Measurements from ENCODE around the gene EBF3. TPM values are rescaled to one million over a fixed set of nuclear protein-coding genes. Genes with fewer than 3 reads are reported as not detected.

EBF3 gene
- total RNA-seq, 2 donors from 2014 or later, result 0.44 to 2.0 TPM

- no peaks in the 10 kb centered on the region for H3K9me3 Mint-ChIP-seq
Measured at GRCh38 chr10:129888784-129889616, 75.1 kb downstream of the EBF3 start.

GRCh38 chr10:129887986-129888783 is 75.9 kb downstream of the EBF3 start:
- no peaks in the 10 kb centered on the region for H3K9me3 Mint-ChIP-seq
- Histone ChIP-seq H3K27ac (ENCODE audit: low read depth, low read length) (no peak overlapping the region), H3K9ac (ENCODE audit: extremely low read depth, low read length, poor library complexity, severe bottlenecking) (no peak overlapping the region), H3K27me3 (ENCODE audit: control insufficient read depth, insufficient read depth, low read length, poor library complexity, severe bottlenecking) (no peaks in the 10 kb centered on the region), H3K4me1 (ENCODE audit: control insufficient read depth, insufficient read depth, low read length) (no peaks in the 10 kb centered on the region), H3K36me3 (ENCODE audit: control insufficient read depth, insufficient read depth, low read length) (no peaks in the 10 kb centered on the region), H3K9me3 (ENCODE audit: control insufficient read depth, low read length) (no peaks in the 10 kb centered on the region), H3K4me3 (ENCODE audit: low read length) (no peak overlapping the region)
- WGBS, 2 experiments (ENCODE audit: insufficient coverage in 1 of 2, insufficient read length in 1 of 2), result 94 to 95% methylated on average over 14 to 35 of the region's 35 CpGs
- no peak for DNase-seq
- no peak overlapping the region for H3K4me3 Mint-ChIP-seq
- peaks cover 1% of the 10 kb centered on the region for H3K27me3 Mint-ChIP-seq (ENCODE audit: insufficient read depth)
- TF ChIP-seq CTCF (conservative IDR thresholded peaks at IDR 0.05), result no peak
- no peaks in the 10 kb centered on the region for H3K36me3 Mint-ChIP-seq (ENCODE audit: low read depth)
- no peak overlapping the region for H3K27ac Mint-ChIP-seq
- peaks cover 59% of the 10 kb centered on the region for H3K4me1 Mint-ChIP-seq

More at GRCh38 chr10:129888784-129889616, 75.1 kb downstream of the EBF3 start:
- TF ChIP-seq CTCF (conservative IDR thresholded peaks at IDR 0.05), result peak; percentile 91
- no peak overlapping the region for H3K9ac ChIP-seq (ENCODE audit: extremely low read depth, low read length, poor library complexity, severe bottlenecking)
- 14 to 36% methylated on average over 11 to 21 of the region's 22 CpGs for WGBS, 2 experiments (ENCODE audit: insufficient coverage in 1 of 2, insufficient read length in 1 of 2)
- Mint-ChIP-seq H3K27me3 (ENCODE audit: insufficient read depth) (peaks cover 1% of the 10 kb centered on the region), H3K4me1 (peaks cover 58% of the 10 kb centered on the region), H3K36me3 (ENCODE audit: low read depth) (no peaks in the 10 kb centered on the region), H3K27ac (peak overlapping the region; percentile 16), H3K4me3 (no peak overlapping the region)
- H3K4me3 ChIP-seq (ENCODE audit: low read length), result no peak overlapping the region
- H3K36me3 ChIP-seq (ENCODE audit: control insufficient read depth, insufficient read depth, low read length), result no peaks in the 10 kb centered on the region
- H3K4me1 ChIP-seq (ENCODE audit: control insufficient read depth, insufficient read depth, low read length), result no peaks in the 10 kb centered on the region
- no peaks in the 10 kb centered on the region for H3K9me3 ChIP-seq (ENCODE audit: control insufficient read depth, low read length)
- no peak overlapping the region for H3K27ac ChIP-seq (ENCODE audit: low read depth, low read length)
- no peaks in the 10 kb centered on the region for H3K27me3 ChIP-seq (ENCODE audit: control insufficient read depth, insufficient read depth, low read length, poor library complexity, severe bottlenecking)
- DNase-seq, result peak; percentile 96

GRCh38 chr10:129887381-129887905 is 76.6 kb downstream of the EBF3 start:
- no peaks in the 10 kb centered on the region for H3K9me3 Mint-ChIP-seq
- 94 to 95% methylated on average over 13 of the region's 13 CpGs for WGBS, 2 experiments (ENCODE audit: insufficient coverage in 1 of 2, insufficient read length in 1 of 2)
- no peak overlapping the region for H3K4me3 ChIP-seq (ENCODE audit: low read length)
- H3K4me1 ChIP-seq (ENCODE audit: control insufficient read depth, insufficient read depth, low read length), result no peaks in the 10 kb centered on the region
- peaks cover 1% of the 10 kb centered on the region for H3K27me3 Mint-ChIP-seq (ENCODE audit: insufficient read depth)
- H3K4me3 Mint-ChIP-seq, result no peak overlapping the region
- no peak overlapping the region for H3K9ac ChIP-seq (ENCODE audit: extremely low read depth, low read length, poor library complexity, severe bottlenecking)
- H3K27ac Mint-ChIP-seq, result no peak overlapping the region
- no peaks in the 10 kb centered on the region for H3K9me3 ChIP-seq (ENCODE audit: control insufficient read depth, low read length)
- TF ChIP-seq CTCF (conservative IDR thresholded peaks at IDR 0.05), result no peak
- no peak for DNase-seq
- no peaks in the 10 kb centered on the region for H3K36me3 Mint-ChIP-seq (ENCODE audit: low read depth)
- H3K27me3 ChIP-seq (ENCODE audit: control insufficient read depth, insufficient read depth, low read length, poor library complexity, severe bottlenecking), result no peaks in the 10 kb centered on the region
- H3K27ac ChIP-seq (ENCODE audit: low read depth, low read length), result peak overlapping the region; percentile 10
- no peaks in the 10 kb centered on the region for H3K36me3 ChIP-seq (ENCODE audit: control insufficient read depth, insufficient read depth, low read length)
- peaks cover 60% of the 10 kb centered on the region for H3K4me1 Mint-ChIP-seq
